Left ventricle myocardium inferior (tissue), 1 donor: ENCODE results near the gene NCF2. TPM values are rescaled to one million over a fixed set of nuclear protein-coding genes. Genes with fewer than 3 reads are reported as not detected.
A peak's percentile ranks its signal among the peaks of the same experiment; 100 is the strongest.

Experiments used
- DNase-seq: peaks from one replicate; pipeline ENCODE4 v3.0.0-alpha.2; 2020
- H3K27ac ChIP-seq: fragments of 200-600 bp; replicated peaks from 2 replicates; pipeline ENCODE4 v1.8.0; 2021
- H3K27me3 ChIP-seq: fragments of 200-600 bp; 2 replicates; pipeline ENCODE4 v1.8.0; 2021; ENCODE audit warnings: low read depth
- H3K36me3 ChIP-seq: fragments of 200-600 bp; 2 replicates; pipeline ENCODE4 v1.8.0; 2021
- H3K4me1 ChIP-seq: fragments of 200-600 bp; 2 replicates; pipeline ENCODE4 v1.8.0; 2021
- H3K4me3 ChIP-seq: fragments of 200-600 bp; 2 replicates; pipeline ENCODE4 v1.8.0; 2021; ENCODE audit warnings: mild to moderate bottlenecking, moderate library complexity
- H3K9me3 ChIP-seq: fragments of 200-600 bp; replicated peaks from 2 replicates; pipeline ENCODE4 v1.8.0; 2021
- CTCF ChIP-seq: fragments of 200-600 bp; IDR thresholded peaks from 2 replicates; pipeline ENCODE4 v1.8.0; 2021; ENCODE audit warnings: antibody characterized with exemption, mild to moderate bottlenecking, borderline replicate concordance
- intact Hi-C: fragments of 100-400 bp; cut with micrococcal nuclease; formaldehyde crosslinking; loops from one replicate; pipeline ENCODE4 v1.11.0; 2022
- total RNA-seq: library from RNA; stranded (reverse); fragmentation: NEBNext Ultra II Directional; extraction: Animal tissue kit (Norgen Biotek cat#: 25700); gene quantifications from one replicate; pipeline ENCODE4 v1.2.1, GENCODE V29; 2021
- donor health status: DM: no; HTN: yes; CAD: no; lungs with severe emphysema.

NCF2 gene
- total RNA-seq, 1 donor from 2014 or later: 4.5 TPM

GRCh38 chr1:183602510-183602909, 12.3 kb upstream of the NCF2 start:
- Histone ChIP-seq H3K4me3 (no peak overlapping the region), H3K4me1 (peaks cover 9% of the 10 kb centered on the region), H3K27me3 (no peaks in the 10 kb centered on the region), H3K27ac (no peak overlapping the region), H3K9me3 (no peaks in the 10 kb centered on the region), H3K36me3 (no peaks in the 10 kb centered on the region)
- DNase-seq: no peak
- intact Hi-C loops: loop anchor here (10.0 kb wide), 1 partner anchor 138 kb away; no protein-coding TSS in a partner anchor
- no peak for TF ChIP-seq CTCF

- no peak overlapping the region for H3K4me3 ChIP-seq
- no peak for TF ChIP-seq CTCF
- H3K9me3 ChIP-seq: no peaks in the 10 kb centered on the region
- peaks cover 9% of the 10 kb centered on the region for H3K4me1 ChIP-seq
- DNase-seq: no peak
- intact Hi-C loops: loop anchor here (10.0 kb wide), 1 partner anchor 136 kb away; no protein-coding TSS in a partner anchor
- H3K27ac ChIP-seq: no peak overlapping the region
- no peaks in the 10 kb centered on the region for H3K27me3 ChIP-seq
- H3K36me3 ChIP-seq: no peaks in the 10 kb centered on the region
Measured at GRCh38 chr1:183600634-183601033, 10.4 kb upstream of the NCF2 start.

GRCh38 chr1:183600136-183600535, 9.9 kb upstream of the NCF2 start:
- no peak overlapping the region for H3K27ac ChIP-seq

GRCh38 chr1:183598386-183598785, 8.1 kb upstream of the NCF2 start:
- no peak for DNase-seq
- Histone ChIP-seq H3K36me3 (no peaks in the 10 kb centered on the region), H3K9me3 (no peaks in the 10 kb centered on the region), H3K27ac (peak overlapping the region; percentile 29), H3K27me3 (no peaks in the 10 kb centered on the region), H3K4me3 (no peak overlapping the region), H3K4me1 (peaks cover 9% of the 10 kb centered on the region)
- intact Hi-C loops: no loop called here
- TF ChIP-seq CTCF: no peak

More at GRCh38 chr1:183600136-183600535, 9.9 kb upstream of the NCF2 start:
- intact Hi-C loops: loop anchor here (10.0 kb wide), 1 partner anchor 135 kb away; no protein-coding TSS in a partner anchor
- Histone ChIP-seq H3K36me3 (no peaks in the 10 kb centered on the region), H3K4me3 (no peak overlapping the region), H3K4me1 (peaks cover 9% of the 10 kb centered on the region), H3K27me3 (no peaks in the 10 kb centered on the region), H3K9me3 (no peaks in the 10 kb centered on the region)
- no peak for DNase-seq
- TF ChIP-seq CTCF: no peak

- Histone ChIP-seq H3K27me3 (no peaks in the 10 kb centered on the region), H3K9me3 (no peaks in the 10 kb centered on the region), H3K36me3 (no peaks in the 10 kb centered on the region), H3K4me3 (no peak overlapping the region), H3K27ac (peak overlapping the region; percentile 29), H3K4me1 (peaks cover 9% of the 10 kb centered on the region)
- intact Hi-C loops: no loop called here
- TF ChIP-seq CTCF: no peak
- DNase-seq: no peak
Measured at GRCh38 chr1:183597656-183598347, 7.5 kb upstream of the NCF2 start.
